Measurements from ENCODE around the gene C1QTNF1. TPM values are rescaled to one million over a fixed set of nuclear protein-coding genes. Genes with fewer than 3 reads are reported as not detected.

The C1QTNF1 gene
- total RNA-seq, 1 experiment from 2014 or later = 4.0 TPM

DNA sequence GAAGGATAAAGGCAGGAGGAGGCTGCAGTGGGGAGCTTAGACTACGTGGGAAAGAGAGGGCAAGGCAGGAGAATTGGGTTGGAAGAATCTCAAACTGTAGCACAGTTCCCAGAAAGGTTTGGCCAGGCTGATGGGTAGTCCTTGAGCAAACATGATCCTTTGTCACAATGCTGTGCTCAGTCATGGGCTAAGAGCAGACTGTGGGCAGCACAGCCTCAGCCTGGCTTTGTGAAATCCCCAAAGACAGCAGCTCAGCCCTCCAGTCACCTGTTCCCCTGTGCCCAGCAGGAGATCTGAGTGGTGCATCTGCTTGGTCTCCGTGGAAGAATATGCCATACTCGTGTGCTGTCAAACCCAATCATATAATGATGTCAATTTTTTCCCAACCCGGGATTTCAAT, 40.1 kb downstream of the C1QTNF1 start:
- intact Hi-C loops (cut with micrococcal nuclease) = loop anchor here (2.0 kb wide), 1 partner anchor 329 kb away; no protein-coding TSS in a partner anchor
- TF ChIP-seq TCF7L2 (IDR thresholded peaks at IDR 0.05; ENCODE audit: borderline replicate concordance, extremely low read depth, insufficient read depth, insufficient read length) = no peak
- no peak for TF ChIP-seq SIN3A (IDR thresholded peaks at IDR 0.05; ENCODE audit: low read depth)
- no peak for TF ChIP-seq EZH2 (IDR thresholded peaks at IDR 0.05)
- TF ChIP-seq ZFX (IDR thresholded peaks at IDR 0.05) = no peak
- TF ChIP-seq RAD21 (IDR thresholded peaks at IDR 0.05; ENCODE audit: low read depth) = no peak
- no peak for TF ChIP-seq EZH2phosphoT487 (IDR thresholded peaks at IDR 0.05; ENCODE audit: borderline replicate concordance)
- TF ChIP-seq, protein P1, sequence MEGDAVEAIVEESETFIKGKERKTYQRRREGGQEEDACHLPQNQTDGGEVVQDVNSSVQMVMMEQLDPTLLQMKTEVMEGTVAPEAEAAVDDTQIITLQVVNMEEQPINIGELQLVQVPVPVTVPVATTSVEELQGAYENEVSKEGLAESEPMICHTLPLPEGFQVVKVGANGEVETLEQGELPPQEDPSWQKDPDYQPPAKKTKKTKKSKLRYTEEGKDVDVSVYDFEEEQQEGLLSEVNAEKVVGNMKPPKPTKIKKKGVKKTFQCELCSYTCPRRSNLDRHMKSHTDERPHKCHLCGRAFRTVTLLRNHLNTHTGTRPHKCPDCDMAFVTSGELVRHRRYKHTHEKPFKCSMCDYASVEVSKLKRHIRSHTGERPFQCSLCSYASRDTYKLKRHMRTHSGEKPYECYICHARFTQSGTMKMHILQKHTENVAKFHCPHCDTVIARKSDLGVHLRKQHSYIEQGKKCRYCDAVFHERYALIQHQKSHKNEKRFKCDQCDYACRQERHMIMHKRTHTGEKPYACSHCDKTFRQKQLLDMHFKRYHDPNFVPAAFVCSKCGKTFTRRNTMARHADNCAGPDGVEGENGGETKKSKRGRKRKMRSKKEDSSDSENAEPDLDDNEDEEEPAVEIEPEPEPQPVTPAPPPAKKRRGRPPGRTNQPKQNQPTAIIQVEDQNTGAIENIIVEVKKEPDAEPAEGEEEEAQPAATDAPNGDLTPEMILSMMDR (IDR thresholded peaks at IDR 0.05 in 2 of 3, conservative IDR thresholded peaks at IDR 0.05 in 1 of 3; ENCODE audit: borderline replicate concordance in 1 of 3, insufficient read depth in 1 of 3, low read depth in 2 of 3, low read length in 2 of 3) = no peak
- no peak for TF ChIP-seq CEBPB (IDR thresholded peaks at IDR 0.05; ENCODE audit: low read depth)
- TF ChIP-seq, protein P2, sequence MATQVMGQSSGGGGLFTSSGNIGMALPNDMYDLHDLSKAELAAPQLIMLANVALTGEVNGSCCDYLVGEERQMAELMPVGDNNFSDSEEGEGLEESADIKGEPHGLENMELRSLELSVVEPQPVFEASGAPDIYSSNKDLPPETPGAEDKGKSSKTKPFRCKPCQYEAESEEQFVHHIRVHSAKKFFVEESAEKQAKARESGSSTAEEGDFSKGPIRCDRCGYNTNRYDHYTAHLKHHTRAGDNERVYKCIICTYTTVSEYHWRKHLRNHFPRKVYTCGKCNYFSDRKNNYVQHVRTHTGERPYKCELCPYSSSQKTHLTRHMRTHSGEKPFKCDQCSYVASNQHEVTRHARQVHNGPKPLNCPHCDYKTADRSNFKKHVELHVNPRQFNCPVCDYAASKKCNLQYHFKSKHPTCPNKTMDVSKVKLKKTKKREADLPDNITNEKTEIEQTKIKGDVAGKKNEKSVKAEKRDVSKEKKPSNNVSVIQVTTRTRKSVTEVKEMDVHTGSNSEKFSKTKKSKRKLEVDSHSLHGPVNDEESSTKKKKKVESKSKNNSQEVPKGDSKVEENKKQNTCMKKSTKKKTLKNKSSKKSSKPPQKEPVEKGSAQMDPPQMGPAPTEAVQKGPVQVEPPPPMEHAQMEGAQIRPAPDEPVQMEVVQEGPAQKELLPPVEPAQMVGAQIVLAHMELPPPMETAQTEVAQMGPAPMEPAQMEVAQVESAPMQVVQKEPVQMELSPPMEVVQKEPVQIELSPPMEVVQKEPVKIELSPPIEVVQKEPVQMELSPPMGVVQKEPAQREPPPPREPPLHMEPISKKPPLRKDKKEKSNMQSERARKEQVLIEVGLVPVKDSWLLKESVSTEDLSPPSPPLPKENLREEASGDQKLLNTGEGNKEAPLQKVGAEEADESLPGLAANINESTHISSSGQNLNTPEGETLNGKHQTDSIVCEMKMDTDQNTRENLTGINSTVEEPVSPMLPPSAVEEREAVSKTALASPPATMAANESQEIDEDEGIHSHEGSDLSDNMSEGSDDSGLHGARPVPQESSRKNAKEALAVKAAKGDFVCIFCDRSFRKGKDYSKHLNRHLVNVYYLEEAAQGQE (IDR thresholded peaks at IDR 0.05; ENCODE audit: low read depth) = no peak
- no peak for TF ChIP-seq CBX3 (IDR thresholded peaks at IDR 0.05; ENCODE audit: low read depth)
- TF ChIP-seq EGR1 (IDR thresholded peaks at IDR 0.05; ENCODE audit: low read depth) = no peak
- no peak for TF ChIP-seq SRF (IDR thresholded peaks at IDR 0.05; ENCODE audit: low read depth)
- no peak for TF ChIP-seq FOSL1 (IDR thresholded peaks at IDR 0.05; ENCODE audit: low read depth)
- TF ChIP-seq YY1 (IDR thresholded peaks at IDR 0.05; ENCODE audit: extremely low read depth, insufficient replicate concordance, low read depth, low read length) = no peak
- no peak for TF ChIP-seq SP1 (IDR thresholded peaks at IDR 0.05; ENCODE audit: low read depth)
- TF ChIP-seq JUND (IDR thresholded peaks at IDR 0.05) = no peak
- TF ChIP-seq, protein P3, sequence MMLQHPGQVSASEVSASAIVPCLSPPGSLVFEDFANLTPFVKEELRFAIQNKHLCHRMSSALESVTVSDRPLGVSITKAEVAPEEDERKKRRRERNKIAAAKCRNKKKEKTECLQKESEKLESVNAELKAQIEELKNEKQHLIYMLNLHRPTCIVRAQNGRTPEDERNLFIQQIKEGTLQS (IDR thresholded peaks at IDR 0.05) = no peak
- no peak for TF ChIP-seq ZNF274 (IDR thresholded peaks at IDR 0.05; ENCODE audit: low read depth, low read length)
- TF ChIP-seq POLR2AphosphoS5 (IDR thresholded peaks at IDR 0.05; ENCODE audit: low read depth, low read length) = no peak
- CTCF ChIA-PET = interaction anchor here (1.9 to 2.0 kb wide), 2 partner anchors 11 to 27 kb away, joined by 5 to 14 read pairs; partner anchors contain the start of gene ENGASE
- H3K79me2 ChIP-seq (ENCODE audit: insufficient read depth, low read length) = no peaks in the 10 kb centered on the region
- RAD21 ChIA-PET (ENCODE audit: low non-redundant PET in 1 of 2, low total read pairs in 2 of 2, uncharacterized antibody in 2 of 2, unreplicated experiment in 2 of 2) = no interaction called here
- no peaks in the 10 kb centered on the region for H3K9me3 ChIP-seq (ENCODE audit: control insufficient read depth in 1 of 2, insufficient read depth in 1 of 2, low read depth in 1 of 2, low read length in 2 of 2)
- BruUV-seq (replicated peaks) = no TSS peak
- H3K27ac ChIP-seq (ENCODE audit: low read depth, low read length) = no peak overlapping the region
- no peak overlapping the region for H3K4me3 ChIP-seq (replicated peaks in 1 of 2; ENCODE audit: low read depth in 1 of 2, low read length in 2 of 2)
- no peaks in the 10 kb centered on the region for H3K9me2 ChIP-seq (ENCODE audit: insufficient read depth)
- H3K9ac ChIP-seq (ENCODE audit: low read length) = no peak overlapping the region
- H3K4me2 ChIP-seq (ENCODE audit: low read length) = no peak overlapping the region
- ATAC-seq = no peak
- no peak for DNase-seq (ENCODE audit: low read depth, low spot score)
- H3K36me3 ChIP-seq (ENCODE audit: control insufficient read depth in 1 of 2, insufficient read depth in 2 of 2, low read length in 2 of 2) = no peaks in the 10 kb centered on the region
- no peaks in the 10 kb centered on the region for H3K27me3 ChIP-seq (ENCODE audit: insufficient read depth, low read length)
- no peaks in the 10 kb centered on the region for H3K4me1 ChIP-seq (ENCODE audit: control insufficient read depth in 1 of 2, insufficient read depth in 2 of 2, low read length in 2 of 2)
- POLR2A ChIA-PET = no interaction called here
- no peaks in the 10 kb centered on the region for H4K20me1 ChIP-seq (ENCODE audit: insufficient read depth)
- no peak overlapping the region for H2AFZ ChIP-seq (ENCODE audit: low read depth, low read length, poor library complexity, severe bottlenecking)

Data from HCT116 (cell line).